HG02623 (cell line): Measurements from ENCODE around the gene ABI1.

Experiments used
- ATAC-seq: cut with Tn5 transposase; IDR thresholded peaks from one replicate; pipeline ENCODE4 v1.9.1; 2021; ENCODE audit warnings: moderate library complexity; ENCODE audit not compliant: unreplicated experiment

Gene ABI1

GRCh38 chr10:26855186-26855585 lies 5.6 kb downstream of the ABI1 start:
- ATAC-seq: no peak

GRCh38 chr10:26854524-26854923 lies 6.2 kb downstream of the ABI1 start:
- no peak for ATAC-seq

- no peak for ATAC-seq
Observed at GRCh38 chr10:26844396-26844975, 16.3 kb downstream of the ABI1 start.

GRCh38 chr10:26843736-26844135 lies 17.0 kb downstream of the ABI1 start:
- no peak for ATAC-seq

- ATAC-seq: no peak
Observed at GRCh38 chr10:26841733-26842317, 18.9 kb downstream of the ABI1 start.

GRCh38 chr10:26840938-26841732 lies 19.6 kb downstream of the ABI1 start:
- no peak for ATAC-seq

- ATAC-seq: no peak
Observed at GRCh38 chr10:26839966-26840627, 20.7 kb downstream of the ABI1 start.

- ATAC-seq: no peak
Observed at GRCh38 chr10:26837139-26837538, 23.6 kb downstream of the ABI1 start.

GRCh38 chr10:26835025-26835424 lies 25.7 kb downstream of the ABI1 start:
- no peak for ATAC-seq

- no peak for ATAC-seq
Observed at GRCh38 chr10:26832960-26833359, 27.8 kb downstream of the ABI1 start.

GRCh38 chr10:26831936-26832335 lies 28.8 kb downstream of the ABI1 start:
- no peak for ATAC-seq

- no peak for ATAC-seq
Observed at GRCh38 chr10:26829810-26830515, 30.8 kb downstream of the ABI1 start.

- no peak for ATAC-seq
Observed at GRCh38 chr10:26824015-26824690, 36.6 kb downstream of the ABI1 start.

- ATAC-seq: no peak
Observed at GRCh38 chr10:26821699-26822570, 38.8 kb downstream of the ABI1 start.

GRCh38 chr10:26815500-26815899 lies 45.3 kb downstream of the ABI1 start:
- ATAC-seq: no peak

GRCh38 chr10:26810435-26811026 lies 50.2 kb downstream of the ABI1 start:
- ATAC-seq: no peak

- no peak for ATAC-seq
Observed at GRCh38 chr10:26809973-26810372, 50.8 kb downstream of the ABI1 start.

GRCh38 chr10:26807532-26807931 lies 53.2 kb downstream of the ABI1 start:
- no peak for ATAC-seq

GRCh38 chr10:26806557-26806956 lies 54.2 kb downstream of the ABI1 start:
- ATAC-seq: no peak
